NCI-H2171 treated with DMSO at 0.1 percent for 48 hours (cell line): Measurements from ENCODE around the gene PLEK.
"Not testable (repeated sequence)": the region's sequence is repeated elsewhere in the genome, so short reads cannot be mapped to it uniquely, and the experiment has no call there.

Experiments
- DNase-seq: peaks from one replicate; lab custom pipeline; 2025; lab: John Stamatoyannopoulos, UW

Gene PLEK

DNA sequence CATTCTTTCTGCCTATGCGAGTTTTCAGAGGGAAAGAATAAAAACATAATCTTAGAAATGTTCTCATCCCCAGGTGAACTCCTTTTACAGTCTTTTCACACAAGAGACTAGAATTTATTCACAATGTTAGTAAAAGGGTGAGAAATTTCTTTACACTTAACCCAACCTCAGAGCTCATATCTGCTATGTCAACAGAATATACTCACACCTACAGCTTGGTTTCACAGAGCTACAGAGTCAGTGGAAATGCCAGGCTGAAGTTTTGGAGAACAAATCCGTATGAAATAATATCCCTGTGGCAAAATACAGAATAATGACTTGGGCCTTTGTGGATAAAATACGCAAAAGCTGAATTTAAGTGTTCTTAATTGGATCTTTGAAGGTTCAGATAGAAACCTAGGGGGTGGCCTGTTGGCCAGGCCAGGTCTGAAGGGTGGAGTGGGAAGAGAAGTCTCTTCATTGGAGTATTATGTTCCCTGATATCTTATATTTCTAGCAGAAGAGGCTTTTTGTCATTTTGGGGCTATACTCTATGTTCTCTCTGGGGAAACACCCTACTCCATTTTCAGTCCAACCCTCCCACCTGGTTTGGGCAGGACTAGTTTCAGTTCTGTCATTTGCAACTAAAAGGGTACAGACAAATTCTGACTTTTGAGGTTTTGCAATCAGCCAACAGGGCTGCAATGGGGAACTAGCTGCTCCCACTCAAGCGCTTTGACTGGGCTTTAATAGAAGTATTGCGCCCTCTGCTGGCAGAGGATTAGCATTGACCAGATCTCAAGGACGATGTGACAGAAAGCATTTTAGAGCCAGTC lies 76.3 kb downstream of the PLEK start:
- DNase-seq = peak; percentile 86

DNA sequence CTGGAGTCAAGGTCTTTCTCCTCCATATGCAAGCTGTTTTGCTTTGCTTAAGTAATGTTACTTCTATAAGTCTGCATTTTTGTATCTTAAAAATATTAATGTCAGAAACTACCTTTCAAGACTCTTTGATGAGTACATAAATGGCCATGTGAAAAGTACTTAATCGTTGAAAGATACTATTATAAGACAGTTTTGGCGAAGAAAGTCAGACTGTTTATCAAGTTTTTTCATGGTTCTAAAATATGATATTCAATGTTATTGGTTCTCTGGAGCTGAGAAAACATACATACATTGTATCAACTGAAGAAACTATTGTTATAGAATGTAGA lies 76.9 kb downstream of the PLEK start:
- DNase-seq = no peak

DNA sequence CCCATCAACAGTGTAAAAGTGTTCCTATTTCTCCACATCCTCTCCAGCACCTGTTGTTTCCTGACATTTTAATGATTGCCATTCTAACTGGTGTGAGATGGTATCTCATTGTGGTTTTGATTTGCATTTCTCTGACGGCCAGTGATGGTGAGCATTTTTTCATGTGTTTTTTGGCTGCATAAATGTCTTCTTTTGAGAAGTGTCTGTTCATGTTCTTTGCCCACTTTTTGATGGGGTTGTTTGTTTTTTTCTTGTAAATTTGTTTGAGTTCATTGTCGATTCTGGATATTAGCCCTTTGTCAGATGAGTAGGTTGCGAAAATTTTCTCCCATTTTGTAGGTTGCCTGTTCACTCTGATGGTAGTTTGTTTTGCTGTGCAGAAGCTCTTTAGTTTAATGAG lies 81.3 kb downstream of the PLEK start:
- DNase-seq = not testable (repeated sequence)
